HG03135 (cell line): ENCODE results near the gene NCBP2L.

Experiments
- ATAC-seq: cut with Tn5 transposase; IDR thresholded peaks from one replicate; pipeline ENCODE4 v1.9.1; 2021; ENCODE audit warnings: mild to moderate bottlenecking, moderate library complexity; ENCODE audit not compliant: unreplicated experiment

The NCBP2L gene

GRCh38 chrX:107777536-107777832, at the start of gene NCBP2L:
Gene NCBP2L (plus strand): TSS chrX:107777733. CDS start chrX:107794221, 16,488 bp downstream.
- ATAC-seq, result no peak

- no peak for ATAC-seq
Observed at GRCh38 chrX:107728371-107729099, 49.0 kb upstream of the NCBP2L start.

- ATAC-seq, result peak; percentile 55
Observed at GRCh38 chrX:107729558-107730297, 47.8 kb upstream of the NCBP2L start.

- ATAC-seq, result no peak
Observed at GRCh38 chrX:107730298-107730655, 47.3 kb upstream of the NCBP2L start.

- ATAC-seq, result no peak
Observed at GRCh38 chrX:107730991-107731766, 46.4 kb upstream of the NCBP2L start.

GRCh38 chrX:107731831-107732502, 45.6 kb upstream of the NCBP2L start:
- ATAC-seq, result no peak

- no peak for ATAC-seq
Observed at GRCh38 chrX:107733686-107734085, 43.8 kb upstream of the NCBP2L start.

GRCh38 chrX:107734646-107735045, 42.9 kb upstream of the NCBP2L start:
- ATAC-seq, result no peak

- ATAC-seq, result no peak
Observed at GRCh38 chrX:107736781-107737531, 40.6 kb upstream of the NCBP2L start.

- no peak for ATAC-seq
Observed at GRCh38 chrX:107738272-107738671, 39.3 kb upstream of the NCBP2L start.

- ATAC-seq, result no peak
Observed at GRCh38 chrX:107738768-107739167, 38.8 kb upstream of the NCBP2L start.

- ATAC-seq, result no peak
Observed at GRCh38 chrX:107739541-107739940, 38.0 kb upstream of the NCBP2L start.

- ATAC-seq, result peak; percentile 12
Observed at GRCh38 chrX:107741404-107741790, 36.1 kb upstream of the NCBP2L start.

- ATAC-seq, result no peak
Observed at GRCh38 chrX:107742700-107743191, 34.8 kb upstream of the NCBP2L start.

GRCh38 chrX:107743995-107744394, 33.5 kb upstream of the NCBP2L start:
- ATAC-seq, result no peak

GRCh38 chrX:107744868-107745267, 32.7 kb upstream of the NCBP2L start:
- ATAC-seq, result no peak

- no peak for ATAC-seq
Observed at GRCh38 chrX:107747596-107748161, 29.9 kb upstream of the NCBP2L start.

- ATAC-seq, result no peak
Observed at GRCh38 chrX:107748506-107748905, 29.0 kb upstream of the NCBP2L start.

GRCh38 chrX:107750263-107750662, 27.3 kb upstream of the NCBP2L start:
- ATAC-seq, result no peak

GRCh38 chrX:107750861-107751445, 26.6 kb upstream of the NCBP2L start:
- ATAC-seq, result no peak
